Bronchial epithelial cell (primary cell): ENCODE measurements around the gene SPINT4. TPM values are rescaled to one million over a fixed set of nuclear protein-coding genes. Genes with fewer than 3 reads are reported as not detected.

ENCODE experiments used
- DNase-seq: peaks from one replicate; pipeline ENCODE4 v3.0.0-alpha.2; 2010; ENCODE audit warnings: low read depth
- FAIRE-seq: peaks from 2 replicates; lab custom pipeline; 2011; peaks lifted over from hg19 to GRCh38; lab: Jason Lieb, UNC
- H3K27me3 ChIP-seq: 2 replicates; pipeline ENCODE4 v1.5.1; 2011; ENCODE audit warnings: low read length; ENCODE audit not compliant: control insufficient read depth, insufficient read depth
- H3K36me3 ChIP-seq: 2 replicates; pipeline ENCODE4 v1.5.1; 2011; ENCODE audit warnings: low read length; ENCODE audit not compliant: control insufficient read depth, insufficient read depth
- H3K4me3 ChIP-seq: 2 replicates; pipeline ENCODE4 v1.5.1; 2011; ENCODE audit warnings: mild to moderate bottlenecking, low read depth, low read length, control low read depth
- total RNA-seq: library from RNA; depleted of rRNA; stranded (reverse); fragments of >200 nt; gene quantifications from 2 replicates; pipeline ENCODE4 v1.2.1, GENCODE V29; 2014
- TF ChIP-seq, protein P1 (sequence below): IDR thresholded peaks from 2 replicates; pipeline ENCODE4 v1.5.1; 2011; ENCODE audit warnings: mild to moderate bottlenecking, moderate library complexity, low read length, control low read depth, inconsistent platforms; ENCODE audit not compliant: insufficient read depth, severe bottlenecking

The SPINT4 gene
- total RNA-seq, 1 donor from 2014 or later, result not detected

DNA sequence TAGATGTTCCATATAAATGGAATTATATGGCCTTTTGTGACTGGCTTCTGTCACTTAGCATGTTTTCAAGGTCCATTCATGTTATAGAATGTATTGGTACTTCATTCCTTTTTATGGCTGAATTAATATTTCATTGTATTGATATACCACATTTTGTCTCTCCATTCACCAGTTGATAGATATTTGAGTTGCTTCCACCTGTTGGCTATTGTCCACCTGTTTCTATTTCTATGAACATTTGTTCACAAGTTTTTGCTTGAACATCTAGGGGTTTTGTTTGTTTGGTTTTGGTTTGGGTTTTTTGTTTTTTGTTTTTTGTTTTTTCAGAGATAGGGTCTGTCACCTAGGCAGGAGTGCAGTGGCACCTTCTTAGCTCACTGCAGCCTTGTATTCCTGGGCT lies 46.3 kb downstream of the SPINT4 start:
- Histone ChIP-seq H3K4me3 (no peak overlapping the region), H3K27me3 (peaks cover 1% of the 10 kb centered on the region), H3K36me3 (no peaks in the 10 kb centered on the region)
- FAIRE-seq, result no peak
- TF ChIP-seq, protein P1, sequence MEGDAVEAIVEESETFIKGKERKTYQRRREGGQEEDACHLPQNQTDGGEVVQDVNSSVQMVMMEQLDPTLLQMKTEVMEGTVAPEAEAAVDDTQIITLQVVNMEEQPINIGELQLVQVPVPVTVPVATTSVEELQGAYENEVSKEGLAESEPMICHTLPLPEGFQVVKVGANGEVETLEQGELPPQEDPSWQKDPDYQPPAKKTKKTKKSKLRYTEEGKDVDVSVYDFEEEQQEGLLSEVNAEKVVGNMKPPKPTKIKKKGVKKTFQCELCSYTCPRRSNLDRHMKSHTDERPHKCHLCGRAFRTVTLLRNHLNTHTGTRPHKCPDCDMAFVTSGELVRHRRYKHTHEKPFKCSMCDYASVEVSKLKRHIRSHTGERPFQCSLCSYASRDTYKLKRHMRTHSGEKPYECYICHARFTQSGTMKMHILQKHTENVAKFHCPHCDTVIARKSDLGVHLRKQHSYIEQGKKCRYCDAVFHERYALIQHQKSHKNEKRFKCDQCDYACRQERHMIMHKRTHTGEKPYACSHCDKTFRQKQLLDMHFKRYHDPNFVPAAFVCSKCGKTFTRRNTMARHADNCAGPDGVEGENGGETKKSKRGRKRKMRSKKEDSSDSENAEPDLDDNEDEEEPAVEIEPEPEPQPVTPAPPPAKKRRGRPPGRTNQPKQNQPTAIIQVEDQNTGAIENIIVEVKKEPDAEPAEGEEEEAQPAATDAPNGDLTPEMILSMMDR, result no peak
- no peak for DNase-seq

DNA sequence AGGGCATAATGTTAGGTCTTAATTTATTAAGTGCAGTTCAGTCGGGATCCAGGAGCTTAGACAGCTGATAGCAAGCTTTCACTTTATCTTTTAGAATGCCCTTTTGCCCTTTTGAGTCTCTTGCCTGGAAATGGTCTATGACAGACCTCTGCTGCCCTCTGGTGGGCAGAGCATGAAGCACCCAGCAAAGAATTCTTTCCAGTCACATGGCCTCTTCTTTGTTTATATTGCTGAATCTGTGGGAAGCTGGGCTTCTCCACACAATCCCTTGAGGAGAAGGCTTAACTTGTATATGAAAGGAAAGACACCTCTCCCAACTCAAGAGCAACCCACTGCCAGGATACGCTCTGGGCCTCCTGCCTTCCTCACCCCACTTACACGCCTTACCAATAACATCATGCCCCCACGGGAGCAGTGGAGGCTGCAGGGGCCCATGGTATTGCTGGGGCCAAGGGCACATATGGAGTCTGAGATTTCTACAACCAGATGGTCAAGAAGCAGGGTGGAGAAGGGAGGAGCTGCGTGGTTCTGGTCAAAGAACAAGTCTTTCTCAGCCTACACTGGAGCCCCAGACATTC lies 49.1 kb downstream of the SPINT4 start:
- no peak for FAIRE-seq
- TF ChIP-seq, protein P1, result peak; percentile 89
- Histone ChIP-seq H3K4me3 (no peak overlapping the region), H3K27me3 (peaks cover 4% of the 10 kb centered on the region), H3K36me3 (no peaks in the 10 kb centered on the region)
- peak; percentile 67 for DNase-seq

DNA sequence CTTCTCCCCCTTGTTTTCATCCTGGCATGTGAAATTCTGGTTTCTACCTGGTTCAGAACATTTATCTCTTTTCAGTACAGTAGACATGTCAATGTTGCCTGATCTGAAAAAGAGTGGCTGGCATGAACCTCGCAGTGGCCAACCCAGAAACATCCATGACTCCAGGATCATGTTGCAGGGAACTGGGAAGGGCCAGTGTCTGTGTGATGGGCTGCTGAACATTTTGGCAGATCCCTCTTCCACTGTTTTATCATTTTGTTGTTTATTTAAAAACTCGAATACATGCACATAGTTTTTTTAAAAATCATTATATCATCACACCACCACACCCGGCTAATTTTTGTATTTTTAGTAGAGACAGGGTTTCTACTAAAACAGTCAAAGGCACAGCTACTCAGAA lies 50.5 kb downstream of the SPINT4 start:
- TF ChIP-seq, protein P1, result no peak
- no peak overlapping the region for H3K4me3 ChIP-seq
- peaks cover 4% of the 10 kb centered on the region for H3K27me3 ChIP-seq
- DNase-seq (no peak), FAIRE-seq (no peak)
- no peaks in the 10 kb centered on the region for H3K36me3 ChIP-seq

DNA sequence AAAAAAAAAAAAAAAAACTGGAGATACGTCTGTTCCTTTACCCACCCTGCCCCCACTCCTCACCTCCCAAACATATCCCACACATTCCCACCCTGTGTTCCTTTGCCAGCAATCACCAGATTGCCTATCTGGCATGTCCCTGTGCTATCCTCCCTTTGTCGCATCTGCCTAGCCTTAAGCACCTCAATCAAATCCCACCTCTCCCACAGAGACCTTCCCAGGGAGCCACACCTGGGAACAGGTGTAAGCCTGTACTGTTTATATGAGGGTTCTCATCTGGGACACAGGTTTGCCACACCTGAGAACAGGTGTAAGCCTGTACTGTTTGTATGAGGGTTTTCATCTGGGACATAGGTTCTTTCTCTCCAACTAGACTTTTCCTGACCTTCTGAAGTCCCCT lies 52.8 kb downstream of the SPINT4 start:
- FAIRE-seq (no peak), DNase-seq (no peak)
- Histone ChIP-seq H3K27me3 (peaks cover 4% of the 10 kb centered on the region), H3K4me3 (no peak overlapping the region), H3K36me3 (no peaks in the 10 kb centered on the region)
- TF ChIP-seq, protein P1, result no peak

DNA sequence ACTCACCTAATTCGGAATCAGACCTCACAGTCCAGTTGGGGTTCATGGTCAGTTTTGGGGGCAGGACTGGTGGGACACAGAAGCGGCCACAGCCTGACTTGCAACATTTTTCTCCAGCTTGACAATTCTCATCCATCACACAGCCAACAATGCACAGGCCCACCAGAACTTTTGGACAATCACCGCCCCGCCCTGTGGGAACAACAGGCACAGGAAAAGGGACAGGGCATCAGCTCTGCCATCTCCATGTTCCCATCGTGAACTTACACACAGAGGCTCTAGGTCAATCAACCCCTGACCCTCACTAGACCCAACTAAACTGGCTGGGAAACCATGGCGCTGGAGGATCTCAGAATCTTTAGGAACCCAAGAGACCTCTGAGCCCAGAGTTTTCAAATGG lies 53.3 kb downstream of the SPINT4 start:
- TF ChIP-seq, protein P1, result no peak
- Histone ChIP-seq H3K27me3 (peaks cover 4% of the 10 kb centered on the region), H3K36me3 (no peaks in the 10 kb centered on the region), H3K4me3 (no peak overlapping the region)
- FAIRE-seq, result no peak
- no peak for DNase-seq

Other genes starting within 250 kb of the SPINT4 start
- not detected in 2 replicates for gene SPINT3, start 206.7 kb upstream of the SPINT4 start, total RNA-seq
- not detected in 2 replicates for gene WFDC6, start 182.9 kb upstream of the SPINT4 start, total RNA-seq
- gene EPPIN, start 174.9 kb upstream of the SPINT4 start, total RNA-seq, result not detected in 2 replicates
- gene WFDC8, start 143.1 kb upstream of the SPINT4 start, total RNA-seq, result not detected in 2 replicates
- gene WFDC10A, start 92.6 kb upstream of the SPINT4 start, total RNA-seq, result not detected in 2 replicates
- gene WFDC9, start 91.1 kb upstream of the SPINT4 start, total RNA-seq, result not detected in 2 replicates
- not detected in 2 replicates for gene WFDC11, start 52.1 kb upstream of the SPINT4 start, total RNA-seq
- gene WFDC13, start 20.3 kb upstream of the SPINT4 start, total RNA-seq, result not detected in 2 replicates
- gene WFDC10B, start 17.3 kb upstream of the SPINT4 start, total RNA-seq, result not detected in 2 replicates
- gene WFDC3, start 69.5 kb downstream of the SPINT4 start, total RNA-seq, result not detected in 2 replicates
- gene DNTTIP1, start 69.6 kb downstream of the SPINT4 start, total RNA-seq, result 13.4 and 14.1 TPM in 2 replicates
- gene UBE2C, start 90.3 kb downstream of the SPINT4 start, total RNA-seq, result 0.26 and 1.8 TPM in 2 replicates
- 0.38 TPM in 1 of 2 replicates, not detected in the other for gene TNNC2, start 105.0 kb downstream of the SPINT4 start, total RNA-seq
- 6.8 and 15.5 TPM in 2 replicates for gene SNX21, start 111.5 kb downstream of the SPINT4 start, total RNA-seq
- 31.1 and 37.9 TPM in 2 replicates for gene ACOT8, start 135.0 kb downstream of the SPINT4 start, total RNA-seq
- 2.9 and 3.7 TPM in 2 replicates for gene ZSWIM3, start 135.3 kb downstream of the SPINT4 start, total RNA-seq
- gene ZSWIM1, start 158.9 kb downstream of the SPINT4 start, total RNA-seq, result 1.3 and 2.8 TPM in 2 replicates
- gene SPATA25, start 165.3 kb downstream of the SPINT4 start, total RNA-seq, result 0.53 and 0.90 TPM in 2 replicates
- gene NEURL2, start 168.9 kb downstream of the SPINT4 start, total RNA-seq, result 1.8 and 2.6 TPM in 2 replicates
- 16.8 and 21.0 TPM in 2 replicates for gene CTSA, start 169.0 kb downstream of the SPINT4 start, total RNA-seq
- gene PLTP, start 189.8 kb downstream of the SPINT4 start, total RNA-seq, result 26.9 and 37.4 TPM in 2 replicates
- gene PCIF1, start 212.3 kb downstream of the SPINT4 start, total RNA-seq, result 4.6 and 6.3 TPM in 2 replicates
- 10.3 and 11.8 TPM in 2 replicates for gene ZNF335, start 249.9 kb downstream of the SPINT4 start, total RNA-seq